Spleen (tissue), 11 donors: ENCODE measurements around the gene THBS2. TPM values are rescaled to one million over a fixed set of nuclear protein-coding genes. Genes with fewer than 3 reads are reported as not detected.

Experiments
- DNase-seq: peaks from one replicate; pipeline ENCODE4 v3.0.0-alpha.2; 2020
- H3K27ac ChIP-seq, 8 donors: fragments of 200-600 bp; sonication (generic) in 7 of 8; 1 replicate in 4 of 8; 2 replicates in 4 of 8; pipeline versions ENCODE4 v1.5.0 to v1.8.0; 2016 to 2021; ENCODE audit warnings: inconsistent platforms in 4 of 8, mild to moderate bottlenecking in 4 of 8, moderate library complexity in 1 of 8
- H3K27me3 ChIP-seq, 7 donors: fragments of 200-600 bp; sonication (generic) in 6 of 7; replicated peaks in 1 of 7; 1 replicate in 4 of 7; 2 replicates in 3 of 7; pipeline versions ENCODE4 v1.5.0 to v1.8.0; 2016 to 2021; ENCODE audit warnings: inconsistent platforms in 3 of 7, mild to moderate bottlenecking in 1 of 7
- H3K36me3 ChIP-seq, 6 donors: fragments of 200-600 bp; sonication (generic) in 5 of 6; 1 replicate in 4 of 6; 2 replicates in 2 of 6; pipeline versions ENCODE4 v1.5.0 to v1.8.0; 2016 to 2021; ENCODE audit warnings: inconsistent platforms in 2 of 6
- H3K4me1 ChIP-seq, 6 donors: fragments of 200-600 bp; sonication (generic) in 5 of 6; 1 replicate in 3 of 6; 2 replicates in 3 of 6; pipeline versions ENCODE4 v1.5.0 to v1.8.0; 2016 to 2021; ENCODE audit warnings: inconsistent platforms in 3 of 6
- H3K4me3 ChIP-seq, 8 donors: fragments of 200-600 bp; sonication (generic) in 7 of 8; 1 replicate in 4 of 8; 2 replicates in 4 of 8; pipeline versions ENCODE4 v1.5.0 to v1.8.0; 2016 to 2021; ENCODE audit warnings: inconsistent platforms in 4 of 8, mild to moderate bottlenecking in 4 of 8, moderate library complexity in 2 of 8
- H3K9me3 ChIP-seq, 8 donors: fragments of 200-600 bp; sonication (generic) in 7 of 8; 1 replicate in 4 of 8; 2 replicates in 4 of 8; pipeline versions ENCODE4 v1.5.0 to v1.8.0; 2016 to 2021; ENCODE audit warnings: inconsistent platforms in 4 of 8
- CTCF ChIP-seq, 11 experiments: fragments of 200-600 bp in 7 of 11; fragments of 450-650 bp in 4 of 11; sonication (generic) in 4 of 11; IDR thresholded peaks in 8 of 11; conservative IDR thresholded peaks in 3 of 11; 1 replicate in 7 of 11; 2 replicates in 4 of 11; pipeline versions ENCODE4 v1.4.0 to v1.8.0; 2016 to 2021; ENCODE audit warnings: antibody characterized with exemption in 11 of 11, inconsistent platforms in 4 of 11, mild to moderate bottlenecking in 1 of 11
- POLR2A ChIP-seq, 3 donors: fragments of 450-650 bp; IDR thresholded peaks; one replicate each; pipeline ENCODE4 v1.5.1; 2017; ENCODE audit warnings: antibody characterized with exemption in 3 of 3, mild to moderate bottlenecking in 1 of 3
- POLR2AphosphoS5 ChIP-seq, 3 donors: sonication (generic); formaldehyde crosslinking; IDR thresholded peaks; one replicate each; pipeline ENCODE4 v1.5.1; 2017; ENCODE audit warnings: antibody characterized with exemption in 3 of 3
- WGBS, 5 donors: extraction: QIAGEN DNeasy Blood & Tissue Kit in 3 of 5; methylation state at CpG; one replicate each; pipeline versions ENCODE4 v1.1.5 to v1.1.7; 2013 to 2018; 5-methylcytosine and 5-hydroxymethylcytosine counted together
- intact Hi-C: fragments of 100-400 bp; cut with DNase I; formaldehyde crosslinking; loops from one replicate; pipeline ENCODE4 v1.15.0; 2023; ENCODE audit warnings: low total_unique reads
- polyA plus RNA-seq, 3 donors: library from polyadenylated mRNA; stranded (reverse); fragments of 200-250 nt; gene quantifications; one replicate each; pipeline ENCODE4 v1.2.1, GENCODE V29; 2013
- total RNA-seq, 7 donors: library from RNA; depleted of rRNA in 3 of 7; stranded (reverse); fragments of >200 nt in 3 of 7; fragmentation: NEBNext Ultra II Directional in 4 of 7; extraction: Animal tissue kit (Norgen Biotek cat#: 25700) in 4 of 7; gene quantifications; one replicate each; pipeline versions ENCODE4 v1.1.0 to v1.2.1, GENCODE V29; 2016 to 2021
- donor health status: healthy with polysubstance abuse.
- donor health status: DM: no; HTN: no; CAD: no; lungs with moderate emphysema.
- donor health status: DM: no; HTN: no; CAD: no.
- donor health status: Bipolar disorder and iron deficiency.
- donor health status: healthy.
- donor health status: DM: no; HTN: no; CAD: no.
- donor health status: DM: yes; HTN: yes; CAD: no.

The THBS2 gene
- total and polyA plus RNA-seq, 10 donors = 1.2 to 24.9 (median 5.7) TPM

DNA sequence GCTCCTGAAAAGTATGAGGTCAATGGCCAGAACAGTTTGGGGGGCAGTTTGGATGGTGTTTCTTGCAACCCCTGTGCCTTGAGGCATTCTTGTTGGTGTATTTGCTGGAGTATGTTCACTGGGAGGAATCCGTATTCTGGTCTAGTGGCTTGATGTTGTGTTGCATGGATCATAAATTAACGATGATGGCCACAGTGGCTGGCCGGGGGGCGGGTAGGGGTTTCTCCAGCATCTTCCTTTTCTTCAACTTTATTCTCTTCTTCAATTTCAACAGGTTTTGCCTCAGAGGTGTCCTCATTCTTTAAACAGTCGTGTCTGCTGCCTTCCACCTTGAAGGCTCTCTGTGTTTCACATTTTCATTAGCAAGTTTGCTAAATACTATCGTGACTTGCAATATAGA lies 43.0 kb upstream of the THBS2 start:
- no peaks in the 10 kb centered on the region for H3K36me3 ChIP-seq
- TF ChIP-seq POLR2A (IDR thresholded peaks at IDR 0.05) = no peak
- TF ChIP-seq CTCF (IDR thresholded peaks at IDR 0.05 in 8 of 11, conservative IDR thresholded peaks at IDR 0.05 in 3 of 11) = no peak
- no peak for TF ChIP-seq POLR2AphosphoS5 (IDR thresholded peaks at IDR 0.05)
- DNase-seq = no peak
- no peak overlapping the region for H3K4me3 ChIP-seq
- peaks cover 0 to 14% (median 8%) of the 10 kb centered on the region in 8 donors for H3K9me3 ChIP-seq
- peaks cover 0 to 9% (median 0%) of the 10 kb centered on the region in 6 donors for H3K4me1 ChIP-seq
- WGBS, 5 donors = 55 to 93% (median 72%) methylated on average over 6 of the region's 6 CpGs
- H3K27me3 ChIP-seq = no peaks in the 10 kb centered on the region
- intact Hi-C loops = no loop called here
- no peak overlapping the region for H3K27ac ChIP-seq

DNA sequence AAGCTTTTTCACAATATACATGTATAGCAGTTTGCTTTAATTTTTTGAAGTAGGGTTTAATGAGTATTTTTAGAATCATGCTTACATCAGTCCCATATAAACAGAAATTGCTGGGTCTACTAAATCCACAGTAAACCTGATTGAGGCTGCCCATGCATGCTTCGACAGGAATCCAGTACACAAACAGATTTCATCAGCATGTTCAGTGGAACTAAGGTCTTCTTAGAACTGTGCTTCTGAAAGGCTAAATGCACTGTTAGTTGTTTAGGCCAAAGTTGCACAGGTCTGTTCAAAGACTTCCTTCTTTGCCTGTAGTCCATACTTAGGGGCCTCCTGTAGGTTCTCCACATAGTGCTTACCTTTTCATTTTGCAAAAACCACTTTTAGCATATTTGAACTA lies 42.5 kb upstream of the THBS2 start:
- WGBS, 5 donors = 69 to 86% (median 74%) methylated on average over 1 of the region's 1 CpG
- Histone ChIP-seq H3K4me1 (peaks cover 0 to 9% (median 0%) of the 10 kb centered on the region in 6 donors), H3K27ac (no peak overlapping the region), H3K4me3 (no peak overlapping the region), H3K27me3 (no peaks in the 10 kb centered on the region), H3K36me3 (no peaks in the 10 kb centered on the region), H3K9me3 (peaks cover 0 to 14% (median 8%) of the 10 kb centered on the region in 8 donors)
- intact Hi-C loops = no loop called here
- TF ChIP-seq CTCF (IDR thresholded peaks at IDR 0.05 in 8 of 11, conservative IDR thresholded peaks at IDR 0.05 in 3 of 11) (no peak), POLR2A (IDR thresholded peaks at IDR 0.05) (no peak), POLR2AphosphoS5 (IDR thresholded peaks at IDR 0.05) (no peak)
- DNase-seq = no peak

GRCh38 chr6:169293196-169293595 lies 39.5 kb upstream of the THBS2 start:
- no peak overlapping the region for H3K27ac ChIP-seq
- no peak for DNase-seq
- WGBS, 5 donors = 54 to 72% (median 58%) methylated on average over 2 of the region's 2 CpGs
- H3K9me3 ChIP-seq = peaks cover 0 to 4% (median under 1%) of the 10 kb centered on the region in 8 donors
- TF ChIP-seq POLR2A (IDR thresholded peaks at IDR 0.05) (no peak), CTCF (IDR thresholded peaks at IDR 0.05 in 8 of 11, conservative IDR thresholded peaks at IDR 0.05 in 3 of 11) (no peak), POLR2AphosphoS5 (IDR thresholded peaks at IDR 0.05) (no peak)
- intact Hi-C loops = no loop called here
- H3K27me3 ChIP-seq = peaks cover 0 to 6% (median 0%) of the 10 kb centered on the region in 7 donors
- no peaks in the 10 kb centered on the region for H3K36me3 ChIP-seq
- peaks cover 0 to 9% (median 0%) of the 10 kb centered on the region in 6 donors for H3K4me1 ChIP-seq
- no peak overlapping the region for H3K4me3 ChIP-seq

- H3K4me3 ChIP-seq = no peak overlapping the region
- no peak for DNase-seq
- H3K36me3 ChIP-seq = no peaks in the 10 kb centered on the region
- intact Hi-C loops = no loop called here
- WGBS, 5 donors = 70 to 81% (median 73%) methylated on average over 11 of the region's 11 CpGs
- H3K27me3 ChIP-seq = peaks cover 0 to 12% (median 0%) of the 10 kb centered on the region in 7 donors
- peaks cover 0 to 9% (median 0%) of the 10 kb centered on the region in 6 donors for H3K4me1 ChIP-seq
- no peaks in the 10 kb centered on the region for H3K9me3 ChIP-seq
- peak overlapping the region in 2 of 8 donors; percentile 1 to 29 for H3K27ac ChIP-seq
- no peak for TF ChIP-seq POLR2A (IDR thresholded peaks at IDR 0.05)
- TF ChIP-seq POLR2AphosphoS5 (IDR thresholded peaks at IDR 0.05) = no peak
- TF ChIP-seq CTCF (IDR thresholded peaks at IDR 0.05 in 8 of 11, conservative IDR thresholded peaks at IDR 0.05 in 3 of 11) = no peak
Measured at GRCh38 chr6:169292338-169293124, 38.9 kb upstream of the THBS2 start.
